ENCODE results near the gene CCT6A. TPM values are rescaled to one million over a fixed set of nuclear protein-coding genes. Genes with fewer than 3 reads are reported as not detected.
"Not testable (repeated sequence)": the region's sequence is repeated elsewhere in the genome, so short reads cannot be mapped to it uniquely, and the experiment has no call there.

The CCT6A gene
- total RNA-seq, 1 donor from 2014 or later: 167 TPM

GRCh38 chr7:56048763-56049162 is 2.8 kb upstream of the CCT6A start:
- intact Hi-C loops (cut with micrococcal nuclease): not testable (repeated sequence)

GRCh38 chr7:56051053-56051338 is 569 bp upstream of the CCT6A start:
- intact Hi-C loops (cut with micrococcal nuclease): loop anchor here (1.0 to 5.0 kb wide), 8 partner anchors 13 to 684 kb away; partner anchors contain the start of genes CHCHD2, LANCL2, MRPS17 and SUMF2

GRCh38 chr7:56053379-56053778 is 1.8 kb downstream of the CCT6A start:
- intact Hi-C loops (cut with micrococcal nuclease): loop anchor here (5.0 kb wide), 3 partner anchors 166 to 686 kb away; partner anchors contain the start of genes LANCL2, VOPP1 and ZNF713

- intact Hi-C loops (cut with micrococcal nuclease): loop anchor here (5.0 kb wide), 3 partner anchors 167 to 687 kb away; partner anchors contain the start of genes LANCL2, VOPP1 and ZNF713
These were observed 2.4 kb downstream of the CCT6A start for GRCh38 chr7:56053993-56054392.

- intact Hi-C loops (cut with micrococcal nuclease): no loop called here
These were observed 10.8 kb downstream of the CCT6A start for GRCh38 chr7:56062382-56062781.

DNA sequence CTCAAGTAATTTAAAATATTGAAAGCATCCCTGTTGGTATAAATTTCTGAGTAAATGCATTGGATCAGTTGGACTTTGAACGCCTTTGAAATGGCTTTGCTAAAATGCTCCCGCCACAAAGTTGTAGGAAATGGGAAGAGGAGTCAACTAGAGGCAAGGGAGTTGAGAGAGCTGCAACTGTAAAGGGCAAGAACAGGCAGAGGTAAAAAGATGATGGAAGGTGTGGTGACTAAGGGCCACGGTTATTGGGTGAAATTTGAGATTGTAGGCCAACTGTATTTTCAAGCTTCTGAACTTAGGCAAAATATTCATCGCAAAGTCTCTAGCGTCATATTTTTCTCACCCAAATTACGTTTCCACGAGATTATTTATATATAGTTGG is 11.9 kb downstream of the CCT6A start:
- intact Hi-C loops (cut with micrococcal nuclease): no loop called here

- intact Hi-C loops (cut with micrococcal nuclease): loop anchor here (1.0 kb wide), 5 partner anchors 10 to 113 kb away; partner anchors contain the start of genes CCT6A, CHCHD2, MRPS17 and PSPH
These were observed 12.5 kb downstream of the CCT6A start, which contains the start of gene SUMF2 for GRCh38 chr7:56063882-56064625. Gene SUMF2, plus strand, starts transcription at chr7:56064286. Its CDS starts 26 bp downstream, at chr7:56064312.

DNA sequence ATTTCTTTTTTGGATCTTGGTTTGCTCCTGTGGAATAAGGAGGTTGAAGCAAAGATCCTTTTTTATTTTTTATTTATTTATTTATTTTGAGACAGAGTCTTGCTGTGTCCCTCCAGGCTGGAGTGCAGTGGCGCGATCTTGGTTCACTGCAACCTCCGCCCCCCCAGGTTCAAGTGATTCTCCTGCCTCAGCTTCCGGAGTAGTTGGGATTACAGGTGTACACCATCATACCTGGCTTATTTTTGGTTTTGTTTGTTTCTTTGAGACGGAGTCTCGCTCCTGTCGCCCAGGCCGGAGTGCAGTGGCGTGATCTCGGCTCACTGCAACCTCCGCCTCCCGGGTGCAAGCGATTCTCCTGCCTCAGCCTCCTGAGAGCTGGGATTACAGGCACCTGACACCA is 14.8 kb downstream of the CCT6A start:
- intact Hi-C loops (cut with micrococcal nuclease): not testable (repeated sequence)

GRCh38 chr7:56074371-56074791 is 22.8 kb downstream of the CCT6A start:
- intact Hi-C loops (cut with micrococcal nuclease): loop anchor here (1.0 kb wide), 3 partner anchors 10 to 433 kb away; partner anchors contain the start of gene SUMF2

DNA sequence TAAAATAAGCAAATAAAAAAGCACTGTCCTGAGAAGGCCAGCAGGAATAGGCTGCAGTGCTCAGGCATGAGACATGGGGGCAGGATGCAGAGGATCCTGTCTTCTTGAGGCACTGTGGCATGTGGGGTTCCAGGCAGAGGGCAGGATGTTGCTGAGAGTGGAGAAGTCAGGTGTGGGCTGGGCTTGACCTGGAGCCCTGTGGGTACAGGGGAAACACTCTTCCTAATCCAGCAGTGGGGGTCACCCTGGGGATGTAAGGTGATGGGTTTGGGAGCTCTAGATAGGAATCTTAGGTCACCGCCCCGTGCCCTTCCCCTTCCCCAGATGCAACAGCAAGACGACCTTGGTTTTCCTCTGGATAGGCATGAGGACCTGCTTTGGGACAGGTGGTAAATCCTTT is 26.1 kb downstream of the CCT6A start:
- intact Hi-C loops (cut with micrococcal nuclease): no loop called here

GRCh38 chr7:56078196-56078595 is 26.6 kb downstream of the CCT6A start:
- intact Hi-C loops (cut with micrococcal nuclease): no loop called here

DNA sequence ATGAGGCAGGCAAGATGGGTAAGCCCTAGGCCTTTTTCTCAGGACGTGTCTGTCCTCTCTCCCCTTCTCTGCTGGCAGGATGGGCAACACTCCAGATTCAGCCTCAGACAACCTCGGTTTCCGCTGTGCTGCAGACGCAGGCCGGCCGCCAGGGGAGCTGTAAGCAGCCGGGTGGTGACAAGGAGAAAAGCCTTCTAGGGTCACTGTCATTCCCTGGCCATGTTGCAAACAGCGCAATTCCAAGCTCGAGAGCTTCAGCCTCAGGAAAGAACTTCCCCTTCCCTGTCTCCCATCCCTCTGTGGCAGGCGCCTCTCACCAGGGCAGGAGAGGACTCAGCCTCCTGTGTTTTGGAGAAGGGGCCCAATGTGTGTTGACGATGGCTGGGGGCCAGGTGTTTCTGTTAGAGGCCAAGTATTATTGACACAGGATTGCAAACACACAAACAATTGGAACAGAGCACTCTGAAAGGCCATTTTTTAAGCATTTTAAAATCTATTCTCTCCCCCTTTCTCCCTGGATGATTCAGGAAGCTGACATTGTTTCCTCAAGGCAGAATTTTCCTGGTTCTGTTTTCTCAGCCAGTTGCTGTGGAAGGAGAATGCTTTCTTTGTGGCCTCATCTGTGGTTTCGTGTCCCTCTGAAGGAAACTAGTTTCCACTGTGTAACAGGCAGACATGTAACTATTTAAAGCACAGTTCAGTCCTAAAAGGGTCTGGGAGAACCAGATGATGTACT is 28.1 kb downstream of the CCT6A start:
- intact Hi-C loops (cut with micrococcal nuclease): no loop called here

DNA sequence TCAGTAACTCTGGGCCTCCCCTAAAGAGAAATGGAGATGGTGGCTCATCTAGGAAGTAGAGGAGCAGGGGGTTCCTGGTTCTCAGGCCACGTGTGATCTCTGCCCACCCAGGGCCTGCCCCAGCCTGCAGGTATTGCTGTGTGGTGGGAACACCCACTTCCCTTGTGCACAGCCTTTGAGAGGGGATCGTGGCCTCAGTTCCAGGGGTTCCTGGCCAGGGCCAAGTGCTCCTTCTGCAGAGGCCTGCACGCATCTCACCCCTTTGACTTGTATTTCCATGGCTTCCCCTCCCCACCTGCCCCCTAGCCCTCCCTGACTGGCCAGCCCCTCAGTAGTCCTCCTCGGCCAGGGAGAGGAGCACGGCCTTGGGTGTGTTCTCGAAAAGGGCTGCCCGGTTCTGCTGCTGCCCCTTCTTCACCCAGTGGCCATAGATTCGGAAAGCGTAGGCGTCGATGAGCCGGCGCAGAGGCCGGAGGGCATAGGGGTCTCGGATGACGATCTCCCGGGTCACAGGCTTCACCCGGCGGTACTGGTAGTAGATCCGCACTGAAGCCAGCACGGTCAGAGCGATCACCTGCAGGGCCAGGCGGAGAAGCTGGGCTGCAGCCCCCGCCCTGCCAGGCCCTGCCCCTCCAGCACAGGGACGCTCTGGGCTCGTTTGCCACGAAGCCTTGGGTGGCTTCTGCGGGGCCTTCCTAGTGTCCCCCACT is 29.3 kb downstream of the CCT6A start:
- intact Hi-C loops (cut with micrococcal nuclease): not testable (repeated sequence)

DNA sequence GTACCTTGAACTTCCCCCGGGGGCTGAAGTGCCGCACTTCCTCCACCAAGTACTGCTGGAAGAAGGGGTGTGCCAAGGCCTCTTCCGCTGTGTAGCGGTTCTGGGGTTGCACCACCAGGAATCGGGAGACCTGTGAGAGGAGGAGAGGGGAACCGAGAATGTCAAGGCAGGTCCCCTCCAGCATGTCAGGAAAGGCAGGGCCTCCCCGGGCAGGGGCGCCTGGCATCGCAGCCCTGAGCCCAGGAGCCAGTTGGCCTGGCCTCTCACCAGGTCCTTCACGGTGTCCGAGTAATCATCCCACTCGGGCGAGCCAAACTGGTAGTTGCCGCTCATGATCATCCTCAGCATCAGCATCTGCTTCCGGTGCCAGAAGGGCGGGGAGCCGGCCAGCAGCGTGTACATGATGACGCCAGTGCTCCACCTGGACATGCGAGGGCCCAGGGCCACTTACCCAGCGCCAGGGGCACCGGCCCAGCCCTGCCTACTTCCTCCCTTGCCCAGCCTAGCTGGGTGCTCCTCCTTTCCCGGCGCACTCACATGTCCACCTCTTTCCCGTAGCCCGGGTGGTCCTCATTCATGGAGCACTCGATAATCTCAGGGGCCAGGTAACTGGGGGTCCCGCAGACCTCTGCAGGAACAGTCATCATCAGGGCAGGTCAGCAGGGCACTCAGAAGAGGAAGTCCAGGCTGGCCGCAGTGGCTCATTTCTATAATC is 30.2 kb downstream of the CCT6A start:
- intact Hi-C loops (cut with micrococcal nuclease): no loop called here

DNA sequence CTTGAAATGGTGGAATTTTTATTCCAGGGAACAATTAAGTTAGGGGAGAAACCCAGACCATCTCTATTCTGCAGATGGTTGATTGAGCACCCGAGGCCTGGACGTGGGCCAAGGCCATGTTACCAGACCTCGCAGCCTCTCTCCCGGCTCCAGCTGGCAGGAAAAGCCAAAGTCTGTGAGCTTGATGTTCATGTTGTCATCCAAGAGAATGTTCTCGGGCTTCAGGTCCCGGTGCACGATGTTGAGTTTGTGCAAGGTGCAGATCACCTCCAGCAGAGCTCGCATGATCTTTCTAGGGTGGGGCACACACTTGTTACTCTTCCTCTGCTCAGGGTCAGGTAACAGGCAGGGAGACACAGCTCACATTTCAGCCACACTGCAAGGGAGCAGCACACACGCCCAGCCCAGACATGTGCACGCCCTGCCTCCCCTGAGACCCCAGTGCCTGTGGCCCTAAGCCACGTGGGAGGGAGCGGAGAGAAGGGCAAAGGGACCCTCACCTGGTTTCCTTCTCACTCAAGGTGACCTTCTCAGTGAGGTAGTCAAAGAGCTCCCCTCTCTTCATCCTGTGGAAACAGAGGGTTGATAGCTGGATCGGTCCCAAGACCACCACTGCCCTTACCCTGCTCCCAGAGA is 31.7 kb downstream of the CCT6A start:
- intact Hi-C loops (cut with micrococcal nuclease): no loop called here

DNA sequence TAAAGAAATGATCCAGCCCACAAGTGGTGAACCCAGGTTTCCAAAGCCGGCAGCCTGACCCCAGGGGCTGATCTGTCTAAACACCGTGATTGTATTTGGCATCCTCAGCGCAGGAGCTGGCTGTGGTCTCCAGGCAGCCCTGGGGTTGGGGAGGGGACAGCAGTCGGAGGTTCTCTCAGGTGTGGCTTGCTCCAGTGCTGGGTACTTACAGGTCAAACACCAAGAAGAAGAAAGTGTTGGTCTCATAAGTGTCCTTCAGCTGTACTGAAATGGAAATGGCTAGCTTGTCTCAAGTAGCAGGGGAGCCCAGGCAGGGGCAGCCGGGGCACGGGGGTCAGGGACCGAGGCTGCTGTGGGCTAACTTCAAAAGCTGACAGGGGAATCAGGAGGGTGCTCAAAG is 35.2 kb downstream of the CCT6A start:
- intact Hi-C loops (cut with micrococcal nuclease): no loop called here

DNA sequence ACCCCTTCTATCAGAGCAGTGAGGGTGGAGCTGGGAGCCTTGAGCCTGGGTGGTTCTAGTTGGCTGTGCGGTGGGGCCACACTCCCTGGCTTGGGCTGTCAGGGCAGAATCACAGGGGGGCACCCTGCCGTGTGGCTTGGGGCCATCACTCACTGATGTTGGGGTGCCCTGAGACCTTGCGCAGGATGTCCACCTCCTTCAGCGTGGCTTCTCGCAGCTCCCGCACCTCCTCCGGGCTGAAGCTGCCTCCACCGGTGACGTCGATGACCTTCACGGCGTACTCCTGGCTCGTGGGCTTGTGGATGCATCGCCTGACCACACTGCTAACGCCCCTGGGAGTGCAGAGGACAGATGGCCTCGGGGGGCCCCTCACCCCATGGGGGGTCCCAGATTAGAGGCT is 35.9 kb downstream of the CCT6A start:
- intact Hi-C loops (cut with micrococcal nuclease): no loop called here

GRCh38 chr7:56091591-56091990 is 40.0 kb downstream of the CCT6A start:
- intact Hi-C loops (cut with micrococcal nuclease): no loop called here

DNA sequence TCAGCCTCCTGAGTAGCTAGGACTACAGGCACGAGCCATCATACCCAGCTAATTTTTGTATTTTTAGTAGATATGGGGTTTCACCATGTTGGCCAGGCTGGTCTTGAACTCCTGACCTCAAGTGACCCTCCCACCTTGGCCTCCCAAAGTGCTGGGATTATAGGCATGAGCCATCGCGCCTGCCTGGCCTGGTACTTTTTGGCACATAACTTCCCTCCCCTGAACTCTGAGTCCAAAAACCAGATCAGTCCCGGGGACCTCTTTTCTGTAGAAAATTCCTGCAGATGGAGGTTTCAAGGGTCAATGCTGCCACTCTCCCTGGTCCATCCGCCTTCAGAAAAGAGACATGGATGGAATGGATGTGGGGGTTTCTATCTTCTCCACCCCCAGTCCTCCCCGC is 40.8 kb downstream of the CCT6A start:
- intact Hi-C loops (cut with micrococcal nuclease): not testable (repeated sequence)

DNA sequence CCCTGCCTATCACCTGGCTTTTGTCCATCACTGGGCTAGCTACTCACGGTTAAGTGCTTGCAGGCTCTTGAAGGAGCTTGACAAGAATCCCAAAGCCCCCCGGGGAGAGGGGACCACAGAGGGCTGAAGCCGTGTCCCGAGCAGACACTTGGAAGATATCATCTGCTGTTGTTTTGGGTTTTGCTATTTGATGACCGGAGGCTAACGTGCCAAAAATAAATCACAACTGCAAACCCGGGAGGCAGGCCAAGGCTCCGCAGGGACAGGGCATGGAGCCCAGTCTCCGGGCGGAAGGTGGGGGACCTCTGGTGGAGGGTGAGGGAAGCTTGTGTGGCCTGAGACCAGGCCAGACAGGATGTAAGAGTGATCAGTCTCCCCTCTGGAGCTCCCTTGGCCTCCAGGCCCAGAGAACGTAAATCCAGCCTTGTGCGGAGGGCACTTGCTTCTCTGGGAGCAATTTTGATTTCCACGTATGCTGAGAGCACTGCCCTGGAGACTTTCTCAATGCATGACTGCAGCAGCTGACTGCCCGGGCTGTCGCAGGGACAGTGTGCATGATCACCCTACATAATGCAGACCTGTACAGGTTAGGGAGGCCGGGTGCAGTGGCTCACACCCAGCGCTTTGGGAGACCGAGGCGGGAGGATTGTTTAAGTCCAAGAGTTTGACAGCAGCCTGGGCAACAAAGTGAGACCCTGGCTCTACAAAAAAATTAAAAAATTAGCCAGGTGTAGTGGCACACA is 41.4 kb downstream of the CCT6A start, which contains the start of gene PHKG1:
Gene PHKG1, minus strand, starts transcription at position 164 of the 743 bp plus-strand sequence. CDS start 4,011 bp downstream, outside the sequence.
- intact Hi-C loops (cut with micrococcal nuclease): no loop called here
